ENCODE results near the gene CEACAM3. TPM values are rescaled to one million over a fixed set of nuclear protein-coding genes. Genes with fewer than 3 reads are reported as not detected.

CEACAM3 gene
- total and polyA plus RNA-seq, 2 of the 8 experiments (the other 6 are each of a cell fraction or from before 2014, with no cell fraction given), result not detected

DNA sequence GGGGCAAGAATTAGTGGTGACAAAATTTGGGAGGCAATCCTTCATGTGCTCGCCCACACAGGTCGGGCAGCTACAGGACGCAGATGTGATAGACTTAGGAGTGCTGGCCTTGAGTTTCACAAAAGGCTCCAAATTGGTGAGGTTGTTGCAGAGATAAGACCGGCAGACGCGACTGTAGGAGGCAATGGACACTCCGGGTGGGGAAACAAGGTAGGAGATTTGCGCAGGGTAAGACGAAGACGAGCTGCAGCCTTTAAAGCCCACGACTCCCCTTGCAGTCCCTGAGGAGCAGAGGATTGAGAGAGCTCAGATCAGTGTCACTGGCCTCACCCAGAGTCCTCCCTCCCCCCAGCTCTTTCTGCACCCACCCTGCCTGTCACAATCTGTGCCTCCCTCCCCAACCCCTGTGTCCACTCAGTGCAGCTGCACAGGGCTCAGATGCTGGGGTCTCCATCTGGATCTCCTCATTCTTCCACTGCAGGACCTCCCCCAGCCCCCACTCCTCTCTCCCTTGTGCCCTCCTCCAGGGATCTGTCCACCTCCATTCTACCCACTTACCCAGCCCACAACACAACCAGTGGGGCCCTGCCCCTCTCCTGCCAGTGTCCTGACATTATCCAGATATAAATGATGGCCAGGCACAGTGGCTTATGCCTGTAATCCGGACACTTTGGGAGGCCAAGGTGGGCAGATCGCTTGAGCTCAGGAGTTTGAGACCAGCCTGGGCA is 41.8 kb downstream of the CEACAM3 start:
- Histone ChIP-seq H3K18ac (ENCODE audit: extremely low read depth, low read length) (no peak overlapping the region), H3K23me2 (ENCODE audit: low read depth, low read length) (no peaks in the 10 kb centered on the region), H3K36me3 (ENCODE audit: control insufficient read depth in 2 of 4, insufficient read depth in 4 of 4, low read length in 3 of 4) (no peaks in the 10 kb centered on the region), H3K4me1 (replicated peaks in 1 of 4; ENCODE audit: control insufficient read depth in 3 of 4, insufficient read depth in 4 of 4, low read length in 3 of 4) (no peaks in the 10 kb centered on the region), H3K4ac (replicated peaks; ENCODE audit: insufficient read length, low read depth, low read length) (no peak overlapping the region), H4K8ac (ENCODE audit: extremely low read depth, insufficient read depth, low read length) (no peak overlapping the region), H3K23ac (ENCODE audit: insufficient read length) (no peak overlapping the region), H3K56ac (replicated peaks; ENCODE audit: insufficient read length, low read depth, low read length) (no peak overlapping the region), H3K9ac (replicated peaks in 1 of 4; ENCODE audit: extremely low read depth in 1 of 4, low read depth in 3 of 4, low read length in 3 of 4) (no peak overlapping the region), H3K14ac (ENCODE audit: insufficient read length) (no peak overlapping the region), H3K79me1 (ENCODE audit: low read depth, low read length) (no peaks in the 10 kb centered on the region), H3K79me2 (ENCODE audit: control insufficient read depth in 1 of 2, insufficient read depth in 2 of 2, low read length in 2 of 2) (no peaks in the 10 kb centered on the region), H3K27ac (ENCODE audit: low read depth, low read length) (no peak overlapping the region), H3K27me3 (replicated peaks in 1 of 4; ENCODE audit: control insufficient read depth in 3 of 4, extremely low read depth in 1 of 4, insufficient read depth in 3 of 4, low read length in 3 of 4) (no peaks in the 10 kb centered on the region), H4K5ac (ENCODE audit: insufficient read length, low read depth, low read length) (no peak overlapping the region), H2BK120ac (replicated peaks; ENCODE audit: low read depth, low read length) (no peak overlapping the region), H2BK5ac (ENCODE audit: low read depth, low read length) (no peak overlapping the region), H4K91ac (replicated peaks; ENCODE audit: insufficient read length, low read length) (no peak overlapping the region), H2AFZ (ENCODE audit: low read length) (no peak overlapping the region), H2BK15ac (ENCODE audit: low read length) (peak overlapping the region; percentile 46; the same call in 1 of the 2 replicates), H2AK5ac (ENCODE audit: low read depth, low read length) (no peak overlapping the region), H3K9me3 (ENCODE audit: insufficient read depth in 2 of 2, low read depth in 1 of 2, low read length in 1 of 2) (peaks cover 4 to 17% of the 10 kb centered on the region in 2 experiments; a peak in 3 of 4 replicates), H3K4me2 (ENCODE audit: insufficient read depth in 1 of 2, low read depth in 2 of 2, low read length in 2 of 2) (no peak overlapping the region), H2BK20ac (ENCODE audit: low read length) (no peak overlapping the region), H2BK12ac (ENCODE audit: low read depth, low read length) (no peak overlapping the region), H3K4me3 (ENCODE audit: extremely low read depth in 1 of 4, insufficient read depth in 2 of 4, low read depth in 3 of 4, low read length in 4 of 4) (no peak overlapping the region), H4K20me1 (replicated peaks in 1 of 2; ENCODE audit: control insufficient read depth in 1 of 2, insufficient read depth in 2 of 2, low read length in 2 of 2) (no peaks in the 10 kb centered on the region)
- whole genome bisulfite sequencing, 2 experiments (ENCODE audit: extremely low coverage in 1 of 2, insufficient coverage in 1 of 2, insufficient read length in 1 of 2, insufficient replicate concordance in 2 of 2, low coverage in 1 of 2, low lambda C conversion rate in 2 of 2, missing lambda C conversion rate in 1 of 2), result 68% methylated on average over 13 of the region's 13 CpGs; no CpG with 5 or more reads in 1 of the 2 experiments
- FAIRE-seq (no peak), DNase-seq (ENCODE audit: low read depth in 1 of 2, low spot score in 2 of 2) (no peak)
- ChIA-PET POLR2A (ENCODE audit: partially characterized antibody) (interaction anchor here (0.8 to 1.0 kb wide), 3 partner anchors 13 to 23 kb away, joined by 3 to 4 read pairs (median 4); no protein-coding TSS in a partner anchor), CTCF (ENCODE audit: partially characterized antibody) (interaction anchor here (0.6 to 5.0 kb wide), 5 partner anchors 14 to 679 kb away, joined by 3 to 31 read pairs (median 7); no protein-coding TSS in a partner anchor)
- no peak for TF ChIP-seq TBP (IDR thresholded peaks at IDR 0.05; ENCODE audit: low read depth, low read length)
- no peak for TF ChIP-seq SIRT6 (IDR thresholded peaks at IDR 0.05; ENCODE audit: low read length)
- no peak for TF ChIP-seq CHD1 (IDR thresholded peaks at IDR 0.05; ENCODE audit: low read depth, low read length)
- TF ChIP-seq ASH2L (IDR thresholded peaks at IDR 0.05; ENCODE audit: low read length), result no peak

All from H1 (cell line).